K562 (cell line): ENCODE results near the gene CPNE6. TPM values are rescaled to one million over a fixed set of nuclear protein-coding genes. Genes with fewer than 3 reads are reported as not detected.

ENCODE experiments used
- CCNT2 ChIP-seq: IDR thresholded peaks from 2 replicates; pipeline ENCODE4 v1.6.1; 2011; ENCODE audit warnings: borderline replicate concordance, low read depth, mild to moderate bottlenecking, moderate library complexity, mixed read lengths, low read length; ENCODE audit not compliant: insufficient read length; ENCODE audit errors: extremely low read depth
- CEBPG ChIP-seq, 3 experiments: fragments of 200-800 bp in 1 of 3; sonication (Bioruptor generic) in 1 of 3; sonication (generic) in 1 of 3; formaldehyde crosslinking in 1 of 3; IDR thresholded peaks in 2 of 3; conservative IDR thresholded peaks in 1 of 3; 2 replicates each; pipeline versions ENCODE4 v1.6.1 to v1.8.0; 2016 to 2022; ENCODE audit warnings: missing compliant biosample characterization in 2 of 3, missing genetic modification characterization in 2 of 3, mild to moderate bottlenecking in 1 of 3, missing genetic modification reagents in 1 of 3
- CREB3 ChIP-seq: fragments of 450-650 bp; conservative IDR thresholded peaks from 2 replicates; pipeline ENCODE4 v1.6.1; 2016; ENCODE audit warnings: missing genetic modification characterization, low read depth, mild to moderate bottlenecking, missing compliant biosample characterization, moderate library complexity
- ESRRA ChIP-seq: fragments of 450-650 bp; IDR thresholded peaks from 2 replicates; pipeline ENCODE4 v1.6.1; 2014; ENCODE audit warnings: low read depth, mild to moderate bottlenecking, moderate library complexity, borderline replicate concordance
- MGA ChIP-seq: fragments of 450-650 bp; IDR thresholded peaks from 2 replicates; pipeline ENCODE4 v1.6.1; 2016; ENCODE audit warnings: mild to moderate bottlenecking, moderate library complexity
- RBM34 ChIP-seq: fragments of 200-400 bp; formaldehyde crosslinking; IDR thresholded peaks from 2 replicates; pipeline ENCODE4 v1.6.1; 2018; ENCODE audit warnings: low read length, borderline replicate concordance; ENCODE audit not compliant: insufficient read depth
- SMAD1 ChIP-seq: fragments of 150-350 bp; IDR thresholded peaks from 2 replicates; pipeline ENCODE4 v1.6.1; 2014; ENCODE audit warnings: low read length, low read depth; ENCODE audit not compliant: partially characterized antibody
- SMARCC2 ChIP-seq: fragments of 450-650 bp; IDR thresholded peaks from 2 replicates; pipeline ENCODE4 v1.6.1; 2017; ENCODE audit warnings: antibody characterized with exemption, moderate library complexity, mild to moderate bottlenecking, low read depth
- VEZF1 ChIP-seq: fragments of 200-800 bp; sonication (Bioruptor generic); IDR thresholded peaks from 2 replicates; pipeline ENCODE4 v1.6.1; 2017; ENCODE audit warnings: missing genetic modification characterization, missing compliant biosample characterization
- ZBED1 ChIP-seq: IDR thresholded peaks from 2 replicates; pipeline ENCODE4 v1.6.1; 2014
- polyA plus RNA-seq, 8 experiments: library from polyadenylated mRNA; depleted of rRNA in 4 of 8; stranded (reverse) in 5 of 8; unstranded in 3 of 8; fragments of >200 nt; fragmentation: Nextera tagmentation in 2 of 8; fragmentation: Illumina TruSeq in 1 of 8; extraction: Ambion mirVana in 2 of 8; extraction: Trizol in 1 of 8; gene quantifications; 2 replicates each; pipeline versions ENCODE4 v1.2.1 to v1.2.3, GENCODE V29; 2011 to 2014; ENCODE audit warnings: inconsistent platforms in 1 of 8, missing spikeins in 1 of 8
- total RNA-seq, 7 experiments: library from RNA; depleted of rRNA in 6 of 7; stranded (reverse); fragments of >200 nt in 6 of 7; fragmentation: Illumina TruSeq in 2 of 7; extraction: Trizol in 2 of 7; gene quantifications; 2 replicates each; pipeline versions ENCODE4 v1.2.1 to v1.2.3, GENCODE V29; 2011 to 2021; ENCODE audit warnings: low replicate concordance in 1 of 7

Gene CPNE6
- total and polyA plus RNA-seq, 9 of the 15 experiments (the other 6 are each of a cell fraction or from before 2014, with no cell fraction given) = not detected

GRCh38 chr14:24093901-24094840, 22.8 kb downstream of the CPNE6 start, which contains the start of gene PCK2 (continued):
- TF ChIP-seq CEBPG (CRISPR knock-in tag; IDR thresholded peaks at IDR 0.05) = peak; percentile 98
- TF ChIP-seq CEBPG (tag; conservative IDR thresholded peaks at IDR 0.05 in 1 of 2, IDR thresholded peaks at IDR 0.05 in 1 of 2) = peak; percentile 83 to 93
- TF ChIP-seq ZBED1 = no peak
- no peak for TF ChIP-seq SMARCC2
- TF ChIP-seq ESRRA = no peak
- no peak for TF ChIP-seq CREB3
- TF ChIP-seq VEZF1 (CRISPR knock-in tag) = peak; percentile 90
- TF ChIP-seq RBM34 = no peak
- peak; percentile 53 for TF ChIP-seq CCNT2
- peak; percentile 53; the same call in 1 of the 2 replicates for TF ChIP-seq MGA
- peak; percentile 60 for TF ChIP-seq SMAD1
